DMS 273 (cell line): Measurements from ENCODE around the gene LMO7.

Experiments
- DNase-seq: peaks from one replicate; lab custom pipeline; 2025; ENCODE audit not compliant: unreplicated experiment; lab: John Stamatoyannopoulos, UW

LMO7 gene

GRCh38 chr13:75635828-75636435 lies at the start of gene LMO7:
Gene LMO7 (plus strand): TSS chr13:75636330. CDS start chr13:75636658, 328 bp downstream.
- peak; percentile 60 for DNase-seq

- DNase-seq: no peak
These were observed 48.5 kb upstream of the LMO7 start for GRCh38 chr13:75587679-75588078.

- no peak for DNase-seq
These were observed 39.4 kb upstream of the LMO7 start for GRCh38 chr13:75596657-75597182.

GRCh38 chr13:75600371-75600770 lies 35.8 kb upstream of the LMO7 start:
- DNase-seq: no peak

- no peak for DNase-seq
These were observed 33.1 kb upstream of the LMO7 start for GRCh38 chr13:75603038-75603437.

GRCh38 chr13:75607447-75607846 lies 28.7 kb upstream of the LMO7 start:
- no peak for DNase-seq

GRCh38 chr13:75610466-75610865 lies 25.7 kb upstream of the LMO7 start:
- DNase-seq: no peak

GRCh38 chr13:75612354-75612753 lies 23.8 kb upstream of the LMO7 start:
- DNase-seq: no peak

- no peak for DNase-seq
These were observed 18.9 kb upstream of the LMO7 start for GRCh38 chr13:75617230-75617629.

- no peak for DNase-seq
These were observed 17.8 kb upstream of the LMO7 start for GRCh38 chr13:75618308-75618707.

GRCh38 chr13:75620020-75620419 lies 16.1 kb upstream of the LMO7 start:
- no peak for DNase-seq

GRCh38 chr13:75621147-75621546 lies 15.0 kb upstream of the LMO7 start:
- no peak for DNase-seq

GRCh38 chr13:75628801-75629200 lies 7.3 kb upstream of the LMO7 start:
- no peak for DNase-seq

GRCh38 chr13:75633285-75633684 lies 2.8 kb upstream of the LMO7 start:
- DNase-seq: no peak

GRCh38 chr13:75635101-75635827 lies 866 bp upstream of the LMO7 start:
- no peak for DNase-seq

- DNase-seq: peak; percentile 39
These were observed 478 bp downstream of the LMO7 start for GRCh38 chr13:75636436-75637180.

- DNase-seq: no peak
These were observed 1.1 kb downstream of the LMO7 start for GRCh38 chr13:75637181-75637750.

GRCh38 chr13:75639454-75639853 lies 3.3 kb downstream of the LMO7 start:
- no peak for DNase-seq

- no peak for DNase-seq
These were observed 4.9 kb downstream of the LMO7 start for GRCh38 chr13:75641026-75641425.

GRCh38 chr13:75643182-75643581 lies 7.1 kb downstream of the LMO7 start:
- no peak for DNase-seq

GRCh38 chr13:75643693-75644092 lies 7.6 kb downstream of the LMO7 start:
- DNase-seq: no peak
